Mucosa of rectum (tissue), 2 donors: ENCODE results near the gene RAD17.
"Not testable (repeated sequence)": the region's sequence is repeated elsewhere in the genome, so short reads cannot be mapped to it uniquely, and the experiment has no call there.

Experiments used
- H3K27ac ChIP-seq, 2 donors: one replicate each; pipeline ENCODE4 v1.7.0; 2013; ENCODE audit warnings: inconsistent platforms in 2 of 2, low read depth in 2 of 2, low read length in 2 of 2
- H3K27me3 ChIP-seq, 2 donors: one replicate each; pipeline ENCODE4 v1.7.0; 2013; ENCODE audit warnings: low read length in 2 of 2; ENCODE audit not compliant: control insufficient read depth in 2 of 2, insufficient read depth in 2 of 2
- H3K36me3 ChIP-seq, 2 donors: one replicate each; pipeline ENCODE4 v1.7.0; 2013; ENCODE audit warnings: low read length in 2 of 2; ENCODE audit not compliant: control insufficient read depth in 2 of 2, insufficient read depth in 2 of 2
- H3K4me1 ChIP-seq, 2 donors: one replicate each; pipeline ENCODE4 v1.7.0; 2013; ENCODE audit warnings: low read length in 2 of 2, mild to moderate bottlenecking in 1 of 2; ENCODE audit not compliant: control insufficient read depth in 2 of 2, insufficient read depth in 2 of 2
- H3K4me3 ChIP-seq, 2 donors: one replicate each; pipeline ENCODE4 v1.7.0; 2013; ENCODE audit warnings: low read length in 2 of 2
- H3K9ac ChIP-seq, 2 donors: one replicate each; pipeline ENCODE4 v1.7.0; 2013; ENCODE audit warnings: low read length in 2 of 2, low read depth in 1 of 2, mild to moderate bottlenecking in 1 of 2
- H3K9me3 ChIP-seq, 2 donors: one replicate each; pipeline ENCODE4 v1.7.0; 2013; ENCODE audit warnings: low read length in 2 of 2; ENCODE audit not compliant: control insufficient read depth in 2 of 2
- donor health status: healthy.
- donor health status: Normal muscosa, but diverticular disease.

Gene RAD17

GRCh38 chr5:69369340-69370121, at the start of gene RAD17, which contains the start of the genes AK6 and TAF9:
Gene RAD17 (plus strand): TSS chr5:69369818. CDS start chr5:69372209, 2,391 bp downstream.
Gene AK6 (minus strand): TSS chr5:69369520. CDS start chr5:69369490, 30 bp downstream.
Gene TAF9 (minus strand): TSS chr5:69369520. CDS start chr5:69365737, 3,783 bp downstream.
- H3K4me3 ChIP-seq = peak within 1 kb of the TSS; percentile 90 to 98
- no peaks in the 10 kb centered on the region for H3K27me3 ChIP-seq
- H3K36me3 ChIP-seq = peaks cover 14 to 19% of the 10 kb centered on the region in 2 donors
- H3K4me1 ChIP-seq = peaks cover 16 to 22% of the 10 kb centered on the region in 2 donors
- peak within 1 kb of the TSS; percentile 96 for H3K27ac ChIP-seq
- no peaks in the 10 kb centered on the region for H3K9me3 ChIP-seq
- peak within 1 kb of the TSS; percentile 86 to 95 for H3K9ac ChIP-seq

GRCh38 chr5:69326365-69326764, 43.3 kb upstream of the RAD17 start:
- Histone ChIP-seq H3K9ac (peak overlapping the region in 1 of 2 donors; percentile 5), H3K9me3 (no peaks in the 10 kb centered on the region), H3K4me1 (peaks cover 3 to 12% of the 10 kb centered on the region in 2 donors), H3K27ac (no peak overlapping the region), H3K4me3 (no peak overlapping the region), H3K36me3 (no peaks in the 10 kb centered on the region), H3K27me3 (no peaks in the 10 kb centered on the region)

- H3K36me3 ChIP-seq = no peaks in the 10 kb centered on the region
- H3K4me1 ChIP-seq = peaks cover 3 to 16% of the 10 kb centered on the region in 2 donors
- no peaks in the 10 kb centered on the region for H3K9me3 ChIP-seq
- no peak overlapping the region for H3K4me3 ChIP-seq
- no peak overlapping the region for H3K9ac ChIP-seq
- H3K27me3 ChIP-seq = no peaks in the 10 kb centered on the region
- H3K27ac ChIP-seq = no peak overlapping the region
Measured at GRCh38 chr5:69329905-69330489, 39.6 kb upstream of the RAD17 start.

- Histone ChIP-seq H3K4me3 (peak overlapping the region; percentile 81 to 87), H3K27me3 (no peaks in the 10 kb centered on the region), H3K4me1 (peaks cover under 1 to 9% of the 10 kb centered on the region in 2 donors), H3K27ac (peak overlapping the region; percentile 82 to 87), H3K9ac (peak overlapping the region; percentile 79 to 86), H3K9me3 (no peaks in the 10 kb centered on the region), H3K36me3 (no peaks in the 10 kb centered on the region)
Measured at GRCh38 chr5:69331528-69332445, 37.8 kb upstream of the RAD17 start.

- H3K9me3 ChIP-seq, H3K27me3 ChIP-seq, H3K36me3 ChIP-seq, H3K4me1 ChIP-seq, H3K9ac ChIP-seq, H3K4me3 ChIP-seq, H3K27ac ChIP-seq: not testable (repeated sequence)
Measured at GRCh38 chr5:69333668-69334315, 35.8 kb upstream of the RAD17 start.

- no peaks in the 10 kb centered on the region for H3K36me3 ChIP-seq
- H3K9me3 ChIP-seq = no peaks in the 10 kb centered on the region
- H3K27me3 ChIP-seq = no peaks in the 10 kb centered on the region
- H3K4me3 ChIP-seq = no peak overlapping the region
- no peak overlapping the region for H3K27ac ChIP-seq
- peaks cover 0 to 8% of the 10 kb centered on the region in 2 donors for H3K4me1 ChIP-seq
- H3K9ac ChIP-seq = no peak overlapping the region
Measured at GRCh38 chr5:69334793-69335268, 34.8 kb upstream of the RAD17 start.

GRCh38 chr5:69335341-69335935, 34.2 kb upstream of the RAD17 start:
- peaks cover 0 to 8% of the 10 kb centered on the region in 2 donors for H3K4me1 ChIP-seq
- no peaks in the 10 kb centered on the region for H3K9me3 ChIP-seq
- H3K4me3 ChIP-seq = no peak overlapping the region
- H3K27me3 ChIP-seq = no peaks in the 10 kb centered on the region
- no peaks in the 10 kb centered on the region for H3K36me3 ChIP-seq
- H3K27ac ChIP-seq = no peak overlapping the region
- H3K9ac ChIP-seq = no peak overlapping the region

- H3K27me3 ChIP-seq = no peaks in the 10 kb centered on the region
- H3K4me1 ChIP-seq = no peaks in the 10 kb centered on the region
- no peaks in the 10 kb centered on the region for H3K9me3 ChIP-seq
- H3K4me3 ChIP-seq = no peak overlapping the region
- no peaks in the 10 kb centered on the region for H3K36me3 ChIP-seq
- no peak overlapping the region for H3K27ac ChIP-seq
- H3K9ac ChIP-seq = no peak overlapping the region
Measured at GRCh38 chr5:69341520-69342161, 28.0 kb upstream of the RAD17 start.

GRCh38 chr5:69343083-69343482, 26.5 kb upstream of the RAD17 start:
- Histone ChIP-seq H3K9ac (no peak overlapping the region), H3K27me3 (no peaks in the 10 kb centered on the region), H3K4me1 (no peaks in the 10 kb centered on the region), H3K36me3 (no peaks in the 10 kb centered on the region), H3K27ac (no peak overlapping the region), H3K9me3 (no peaks in the 10 kb centered on the region), H3K4me3 (no peak overlapping the region)
